ENCODE results near the gene ARHGAP33.
A peak's percentile ranks its signal among the peaks of the same experiment; 100 is the strongest.

Gene ARHGAP33

DNA sequence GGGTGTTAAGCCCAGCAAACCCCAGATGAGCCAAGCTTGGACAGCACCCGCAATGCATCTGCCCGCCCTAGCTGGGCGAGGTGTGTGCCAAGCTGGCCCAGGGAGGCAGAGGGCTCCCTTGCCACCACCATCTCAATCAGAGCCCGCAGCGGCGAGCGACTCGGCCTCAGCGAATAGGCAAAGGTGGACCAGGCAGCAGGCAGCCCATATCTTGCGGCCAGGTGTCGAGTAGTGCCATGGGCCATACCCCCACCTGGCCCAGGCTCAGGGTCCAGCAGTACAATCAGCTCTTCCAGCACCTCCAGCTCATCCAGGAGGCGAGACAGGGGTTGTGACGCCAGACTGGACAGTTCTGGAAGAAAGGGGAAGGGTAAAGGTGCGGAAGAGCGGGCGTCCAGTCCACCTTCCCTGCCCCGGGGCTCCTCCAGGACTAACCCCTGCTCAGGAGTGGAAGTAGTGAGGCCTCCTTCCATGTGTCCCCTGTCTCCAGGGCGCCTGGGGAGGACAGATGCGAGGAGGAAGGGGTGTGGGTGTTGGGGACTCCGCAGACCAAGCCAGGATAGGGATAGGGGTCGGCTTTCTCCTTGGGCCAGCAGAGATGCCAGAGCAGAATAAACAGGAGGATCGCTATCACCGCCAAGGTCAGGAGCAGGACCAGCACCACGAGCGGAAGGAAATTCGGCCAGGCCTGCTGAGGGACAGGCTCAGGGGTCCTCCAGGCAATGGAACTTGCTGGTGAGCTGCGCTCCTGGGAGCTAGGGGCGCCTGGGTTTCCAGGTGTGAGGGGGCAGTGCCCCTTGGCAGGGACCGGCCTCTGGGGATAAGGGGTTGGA lies 35.9 kb upstream of the ARHGAP33 start:
- no peak for DNase-seq (ENCODE audit: low read depth in 2 of 2, low spot score in 1 of 2)

DNA sequence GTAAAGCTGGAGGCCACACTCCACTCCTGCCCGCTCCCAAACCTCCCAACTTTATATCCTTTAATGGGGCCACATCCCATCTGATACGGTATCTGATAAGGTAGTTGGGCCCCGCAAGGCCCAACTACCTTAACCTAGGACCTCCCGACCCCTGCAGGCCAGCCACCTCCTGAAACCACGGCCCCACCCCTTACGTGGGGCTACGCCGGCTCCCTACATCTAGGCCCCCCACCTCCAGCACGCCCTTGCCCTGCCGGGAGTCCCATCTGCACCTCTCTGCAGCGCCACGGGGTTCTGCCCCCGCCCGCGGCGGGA lies 35.3 kb upstream of the ARHGAP33 start:
- DNase-seq (ENCODE audit: low read depth in 2 of 2, low spot score in 1 of 2), result no peak

- peak; percentile 90 to 93 for DNase-seq (ENCODE audit: low read depth in 2 of 2, low spot score in 1 of 2)
These were observed 34.8 kb upstream of the ARHGAP33 start for GRCh38 chr19:35740423-35741202.

GRCh38 chr19:35741203-35741515 lies 34.2 kb upstream of the ARHGAP33 start:
- DNase-seq (ENCODE audit: low read depth in 2 of 2, low spot score in 1 of 2), result no peak

- peak in 1 of 2 donors; percentile 38 for DNase-seq (ENCODE audit: low read depth in 2 of 2, low spot score in 1 of 2)
These were observed 33.1 kb upstream of the ARHGAP33 start, which contains the start of gene IGFLR1 for GRCh38 chr19:35742121-35742724. IGFLR1 (minus strand) TSS chr19:35742452; CDS start chr19:35741180, 1,272 bp downstream.

DNA sequence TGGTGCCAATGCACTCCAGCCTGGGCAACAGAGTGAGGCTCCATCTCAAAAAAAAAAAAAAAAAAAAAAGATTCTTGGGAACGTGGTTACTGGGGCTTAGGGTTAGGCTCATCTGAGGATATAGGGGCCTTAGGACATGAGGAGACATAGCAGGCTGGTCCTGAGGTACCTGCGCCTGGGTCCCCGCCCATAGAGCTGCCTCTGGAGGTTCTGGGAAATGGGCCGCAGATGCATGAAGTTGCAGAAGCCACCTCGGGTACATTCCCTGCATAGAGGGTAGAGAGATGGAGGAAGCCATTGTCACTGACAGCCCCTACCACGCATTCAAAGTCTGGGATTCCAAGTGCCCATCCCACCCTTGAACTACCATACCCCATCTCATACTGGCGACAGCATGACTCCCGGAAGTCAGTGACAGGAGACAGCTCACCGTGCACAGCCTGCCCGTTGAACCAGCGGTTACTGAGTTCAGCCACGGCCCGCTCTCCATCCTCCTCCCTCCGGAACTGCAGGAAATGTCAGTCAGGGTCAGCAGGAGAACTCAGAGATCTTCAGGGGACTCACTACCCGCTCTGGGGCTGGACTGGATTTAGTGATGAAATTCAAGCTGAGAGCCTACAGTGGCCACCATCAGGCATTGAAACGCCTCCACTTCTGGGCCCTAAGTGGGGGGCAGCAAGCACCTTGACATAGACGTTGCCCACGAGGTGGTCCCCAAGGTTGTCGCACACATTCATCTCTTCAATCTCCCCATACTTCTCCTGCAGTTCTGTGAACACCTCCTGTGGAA lies 31.5 kb upstream of the ARHGAP33 start:
- no peak for DNase-seq (ENCODE audit: low read depth in 2 of 2, low spot score in 1 of 2)

DNA sequence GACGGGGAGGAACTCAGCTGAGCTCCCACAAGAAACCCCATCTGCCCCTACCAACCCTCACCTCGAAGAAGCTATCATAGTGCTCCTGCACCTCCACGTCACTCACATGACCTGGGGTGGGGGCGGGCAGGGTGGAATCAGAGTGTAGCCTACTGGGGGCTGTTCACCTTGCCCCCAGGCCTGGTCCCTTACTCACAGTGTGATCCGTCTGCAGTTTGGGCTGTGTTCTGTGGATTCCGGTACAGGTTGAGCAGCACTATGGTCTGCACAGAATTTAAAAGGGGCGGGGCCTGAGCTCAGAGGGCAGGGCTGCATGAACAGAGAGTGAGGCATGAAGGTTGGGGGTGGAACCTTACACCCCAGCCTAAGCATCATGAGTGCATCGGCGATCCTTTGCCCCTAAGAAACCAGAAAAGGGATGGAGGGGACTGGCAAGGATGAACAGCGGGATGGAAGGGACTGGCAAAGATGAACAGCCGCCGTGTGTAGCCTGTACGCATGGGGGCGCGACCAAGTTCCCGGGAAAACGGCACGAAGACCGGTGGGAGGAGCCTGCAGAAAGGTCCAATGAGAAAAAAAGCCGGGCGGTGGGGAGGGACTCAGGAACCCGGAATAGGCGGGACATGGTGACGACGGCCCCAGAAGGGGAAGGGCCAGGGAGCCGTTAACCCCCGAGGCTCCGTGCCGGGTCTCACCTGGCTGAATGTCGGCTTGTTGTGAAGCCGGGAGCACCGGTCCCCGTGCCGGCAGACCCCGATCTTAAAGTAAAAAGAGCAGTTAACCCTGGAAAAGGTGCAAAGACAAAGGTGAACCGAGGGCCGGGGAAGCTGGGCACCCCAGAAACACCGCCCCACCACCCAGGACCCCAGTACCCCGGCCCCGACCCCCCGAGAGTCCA lies 30.7 kb upstream of the ARHGAP33 start:
- peak; percentile 85 to 87 for DNase-seq (ENCODE audit: low read depth in 2 of 2, low spot score in 1 of 2)

GRCh38 chr19:35745328-35746086 lies 29.9 kb upstream of the ARHGAP33 start, which contains the start of the genes PSENEN and U2AF1L4:
PSENEN (plus strand) TSS chr19:35745651; CDS start chr19:35745931, 280 bp downstream.
U2AF1L4 (minus strand) TSS chr19:35745418; CDS start chr19:35745391, 27 bp downstream.
- DNase-seq (ENCODE audit: low read depth in 2 of 2, low spot score in 1 of 2), result peak; percentile 76 to 92

- DNase-seq (ENCODE audit: low read depth in 2 of 2, low spot score in 1 of 2), result no peak
These were observed 29.3 kb upstream of the ARHGAP33 start for GRCh38 chr19:35746087-35746462.

DNA sequence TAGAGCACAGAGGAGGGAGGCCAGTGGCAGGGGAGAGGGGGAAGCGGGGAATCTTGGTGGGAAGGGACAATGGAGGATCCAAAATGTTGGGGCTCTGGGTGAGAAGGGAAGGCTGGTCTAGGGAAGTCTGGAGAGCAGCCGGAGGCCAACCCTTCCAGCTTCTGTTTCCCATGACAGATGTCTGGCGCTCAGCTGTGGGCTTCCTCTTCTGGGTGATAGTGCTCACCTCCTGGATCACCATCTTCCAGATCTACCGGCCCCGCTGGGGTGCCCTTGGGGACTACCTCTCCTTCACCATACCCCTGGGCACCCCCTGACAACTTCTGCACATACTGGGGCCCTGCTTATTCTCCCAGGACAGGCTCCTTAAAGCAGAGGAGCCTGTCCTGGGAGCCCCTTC lies 28.8 kb upstream of the ARHGAP33 start:
- no peak for DNase-seq (ENCODE audit: low read depth in 2 of 2, low spot score in 1 of 2)

DNA sequence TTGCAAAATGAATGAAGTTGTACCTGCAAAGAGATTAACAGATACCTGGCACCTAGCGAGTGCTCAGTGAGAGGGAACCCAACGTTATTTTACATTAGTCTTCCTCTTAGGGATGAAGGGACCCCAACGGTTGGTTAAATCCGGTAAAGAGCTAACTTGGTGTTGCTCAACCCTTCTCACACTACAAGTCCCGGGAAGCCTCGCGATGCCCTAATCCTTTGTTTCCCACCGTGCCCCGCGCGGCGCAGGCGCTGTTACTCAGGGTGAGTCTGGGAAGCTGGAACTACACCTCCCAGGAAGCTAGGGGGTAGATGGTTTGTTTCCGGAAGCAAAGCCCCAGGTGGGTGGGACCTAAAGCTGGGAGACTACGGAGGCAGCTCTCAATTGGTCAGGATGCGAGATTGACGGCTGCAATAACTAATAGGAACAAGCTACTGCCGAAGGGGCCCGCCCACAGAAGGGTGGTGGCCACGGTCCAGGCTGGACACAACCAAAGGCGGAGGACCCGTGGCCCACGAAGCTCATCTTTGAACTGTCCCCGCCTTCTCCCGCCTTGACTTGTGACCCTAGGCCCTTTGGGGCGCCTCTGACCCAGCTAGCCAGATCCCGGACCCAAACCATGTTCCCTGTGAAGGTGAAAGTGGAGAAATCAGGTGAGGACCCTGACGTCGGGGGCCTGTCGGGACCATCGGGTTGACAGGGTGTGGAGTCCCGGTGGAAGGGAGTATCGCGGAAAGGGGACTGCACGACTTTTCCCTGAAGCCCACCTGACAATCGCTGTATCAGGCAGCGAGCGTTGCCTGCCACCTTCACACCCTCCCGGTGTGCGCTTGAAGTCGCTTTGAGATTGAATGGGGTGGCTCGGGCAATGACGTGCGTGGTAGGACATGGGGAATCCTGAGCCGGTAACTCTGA lies 27.0 kb upstream of the ARHGAP33 start, which contains the start of gene LIN37:
TSS of gene LIN37 (plus strand) at position 471 of the 915 bp plus-strand sequence. CDS start at position 620, 149 bp downstream.
- DNase-seq (ENCODE audit: low read depth in 2 of 2, low spot score in 1 of 2), result peak; percentile 90 to 98

- no peak for DNase-seq (ENCODE audit: low read depth in 2 of 2, low spot score in 1 of 2)
These were observed 25.2 kb upstream of the ARHGAP33 start for GRCh38 chr19:35750167-35750566.

DNA sequence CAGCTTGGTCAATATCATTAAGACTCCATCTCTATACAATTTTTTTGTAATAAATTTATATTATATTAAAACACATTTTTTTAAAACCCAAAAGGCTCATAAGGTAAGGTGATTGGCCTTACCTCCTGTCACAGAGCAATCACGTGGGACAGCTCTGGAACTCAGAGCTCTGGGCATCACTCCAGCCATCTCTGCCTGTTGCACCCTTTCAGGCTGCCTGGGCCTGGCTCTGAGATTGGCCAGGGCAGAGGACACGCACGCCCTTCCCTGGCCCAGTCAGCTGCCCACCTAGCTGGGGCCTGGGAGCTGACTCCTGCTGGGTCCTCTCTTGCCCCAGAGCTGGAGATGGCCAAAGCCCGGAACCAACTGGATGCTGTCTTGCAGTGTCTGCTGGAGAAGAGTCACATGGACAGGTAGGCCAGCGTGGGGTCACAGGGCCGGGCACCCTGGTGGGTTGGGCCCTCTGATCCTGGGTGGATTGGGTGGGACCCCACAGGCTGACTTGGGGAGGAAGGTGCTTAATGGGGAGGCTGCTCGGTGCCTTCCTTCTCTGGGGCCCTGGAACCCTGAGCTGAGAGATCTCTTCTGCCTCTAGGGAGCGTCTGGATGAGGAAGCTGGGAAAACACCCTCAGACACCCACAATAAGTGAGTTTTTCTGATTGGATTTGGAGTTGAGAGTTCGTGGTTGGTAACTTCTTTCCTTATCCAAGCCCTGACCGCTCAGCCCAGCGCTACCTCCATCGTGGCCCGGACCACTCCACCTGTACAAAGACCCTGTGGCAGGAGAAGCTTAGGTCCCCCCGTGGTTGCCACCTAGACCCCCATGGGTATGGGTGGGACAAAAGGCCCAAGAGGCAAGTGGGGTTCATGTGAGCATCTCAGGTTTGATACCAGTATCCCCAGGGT lies 23.3 kb upstream of the ARHGAP33 start:
- DNase-seq (ENCODE audit: low read depth in 2 of 2, low spot score in 1 of 2), result no peak

DNA sequence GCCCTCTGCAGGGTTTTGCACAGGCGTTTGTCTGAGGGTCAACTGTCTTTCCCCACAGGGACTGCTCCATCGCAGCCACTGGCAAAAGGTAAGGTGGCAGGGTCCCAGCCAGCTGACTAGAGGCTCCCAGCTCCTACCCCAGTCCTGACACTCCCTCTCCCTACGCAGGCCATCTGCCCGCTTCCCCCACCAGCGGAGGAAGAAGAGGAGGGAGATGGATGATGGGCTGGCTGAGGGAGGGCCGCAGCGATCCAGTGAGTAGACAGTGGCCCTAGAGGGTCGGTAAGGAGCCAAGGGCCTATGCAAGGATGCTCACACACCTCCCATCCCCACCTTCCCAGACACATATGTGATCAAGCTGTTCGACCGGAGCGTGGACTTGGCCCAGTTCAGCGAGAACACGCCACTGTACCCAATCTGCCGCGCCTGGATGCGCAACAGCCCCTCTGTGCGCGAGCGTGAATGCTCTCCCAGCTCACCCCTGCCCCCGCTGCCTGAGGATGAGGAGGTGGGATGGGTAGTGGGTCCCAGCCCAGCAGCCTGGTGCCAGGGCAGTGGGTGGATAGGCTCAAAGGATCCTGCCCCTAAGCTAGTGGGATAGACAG lies 22.5 kb upstream of the ARHGAP33 start:
- no peak for DNase-seq (ENCODE audit: low read depth in 2 of 2, low spot score in 1 of 2)

- no peak for DNase-seq (ENCODE audit: low read depth in 2 of 2, low spot score in 1 of 2)
These were observed 21.6 kb upstream of the ARHGAP33 start for GRCh38 chr19:35753634-35754369.
